ENCODE results near the gene OR6S1. TPM values are rescaled to one million over a fixed set of nuclear protein-coding genes. Genes with fewer than 3 reads are reported as not detected.
A peak's percentile ranks its signal among the peaks of the same experiment; 100 is the strongest.

OR6S1 gene
- total and polyA plus RNA-seq, 2 donors = not detected

DNA sequence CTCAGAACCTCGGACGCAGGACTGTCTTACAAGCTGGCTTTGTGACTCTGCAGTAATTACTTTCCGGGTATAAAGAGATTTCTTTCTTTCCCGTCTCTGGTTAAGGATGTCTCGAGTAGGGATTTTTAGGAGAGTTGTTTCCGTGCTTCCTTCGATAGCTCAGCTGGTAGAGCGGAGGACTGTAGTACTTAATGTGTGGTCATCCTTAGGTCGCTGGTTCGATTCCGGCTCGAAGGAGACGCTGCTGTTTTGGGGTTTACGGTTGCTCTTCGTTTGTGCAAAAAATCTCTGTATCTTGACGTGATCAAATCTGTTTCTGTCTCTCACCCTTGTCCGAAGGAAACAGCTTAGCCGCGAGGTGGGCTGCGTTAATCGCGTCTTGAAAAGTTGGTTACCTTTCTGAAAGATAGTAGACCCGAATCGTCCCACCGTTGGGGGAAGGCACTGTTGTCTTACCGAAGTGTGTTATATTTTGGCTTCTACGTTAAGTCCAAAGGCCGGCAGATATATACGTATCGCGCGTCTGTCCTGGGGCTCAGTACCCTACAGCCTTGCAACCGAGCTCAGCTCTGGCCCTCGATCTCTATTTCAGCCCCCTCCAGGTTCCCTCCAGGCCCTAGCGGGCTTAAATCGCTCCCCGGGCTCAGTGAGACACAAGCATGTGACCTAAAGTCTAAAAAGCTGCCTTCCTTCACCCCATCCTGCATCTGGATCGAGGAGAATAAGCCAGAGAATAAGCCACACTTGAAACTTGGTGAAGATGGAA lies 41.8 kb upstream of the OR6S1 start:
- Histone ChIP-seq H3K36me3 (ENCODE audit: control insufficient read depth in 2 of 2, insufficient read depth in 2 of 2, low read length in 1 of 2) (no peaks in the 10 kb centered on the region), H3K27ac (ENCODE audit: low read depth in 1 of 2, low read length in 1 of 2) (peak overlapping the region; percentile 93 to 99), H3K9me3 (ENCODE audit: control insufficient read depth in 2 of 2, insufficient read depth in 1 of 2, low read length in 1 of 2) (no peaks in the 10 kb centered on the region), H3K4me1 (ENCODE audit: control insufficient read depth in 2 of 2, insufficient read depth in 2 of 2, low read length in 2 of 2) (peaks cover 17 to 35% of the 10 kb centered on the region in 2 donors), H3K4me3 (ENCODE audit: low read length in 2 of 2) (peak overlapping the region; percentile 74 to 82), H3K27me3 (ENCODE audit: control insufficient read depth in 2 of 2, insufficient read depth in 1 of 2, low read length in 1 of 2) (peaks cover 0 to 15% of the 10 kb centered on the region in 2 donors)
- DNase-seq (ENCODE audit: low read depth in 6 of 9, low spot score in 9 of 9) = peak; percentile 61 to 90 (median 71)
- under 1% methylated on average over 38 of the region's 38 CpGs for WGBS

GRCh38 chr14:20682435-20683124 lies 41.1 kb upstream of the OR6S1 start:
- DNase-seq (ENCODE audit: low read depth in 6 of 9, low spot score in 9 of 9) = peak; percentile 50 to 90 (median 67)
- under 1% methylated on average over 40 of the region's 40 CpGs for WGBS
- Histone ChIP-seq H3K4me1 (ENCODE audit: control insufficient read depth in 2 of 2, insufficient read depth in 2 of 2, low read length in 2 of 2) (peaks cover 17 to 35% of the 10 kb centered on the region in 2 donors), H3K9me3 (ENCODE audit: control insufficient read depth in 2 of 2, insufficient read depth in 1 of 2, low read length in 1 of 2) (no peaks in the 10 kb centered on the region), H3K27me3 (ENCODE audit: control insufficient read depth in 2 of 2, insufficient read depth in 1 of 2, low read length in 1 of 2) (peaks cover 0 to 15% of the 10 kb centered on the region in 2 donors), H3K27ac (ENCODE audit: low read depth in 1 of 2, low read length in 1 of 2) (peak overlapping the region; percentile 93 to 99), H3K4me3 (ENCODE audit: low read length in 2 of 2) (peak overlapping the region; percentile 74 to 82), H3K36me3 (ENCODE audit: control insufficient read depth in 2 of 2, insufficient read depth in 2 of 2, low read length in 1 of 2) (no peaks in the 10 kb centered on the region)

DNA sequence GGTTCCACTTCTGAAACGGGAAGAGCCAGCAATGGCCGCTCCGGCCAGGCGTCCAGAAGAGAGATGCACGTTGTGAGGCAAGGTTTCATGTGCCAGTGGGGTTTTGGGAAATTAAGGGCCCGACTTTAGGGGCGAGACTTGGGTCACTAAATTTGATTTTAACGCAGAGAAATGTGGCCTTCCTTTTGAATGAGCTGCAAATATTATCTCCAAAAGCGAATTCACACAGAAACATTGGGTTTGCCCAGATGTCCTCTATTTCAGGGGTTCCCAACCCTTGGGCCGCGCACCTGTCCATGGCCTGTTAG lies 40.6 kb upstream of the OR6S1 start:
- Histone ChIP-seq H3K27me3 (ENCODE audit: control insufficient read depth in 2 of 2, insufficient read depth in 1 of 2, low read length in 1 of 2) (peaks cover 0 to 15% of the 10 kb centered on the region in 2 donors), H3K9me3 (ENCODE audit: control insufficient read depth in 2 of 2, insufficient read depth in 1 of 2, low read length in 1 of 2) (no peaks in the 10 kb centered on the region), H3K4me1 (ENCODE audit: control insufficient read depth in 2 of 2, insufficient read depth in 2 of 2, low read length in 2 of 2) (peaks cover 17 to 35% of the 10 kb centered on the region in 2 donors), H3K4me3 (ENCODE audit: low read length in 2 of 2) (peak overlapping the region; percentile 74 to 82), H3K27ac (ENCODE audit: low read depth in 1 of 2, low read length in 1 of 2) (peak overlapping the region; percentile 93 to 99), H3K36me3 (ENCODE audit: control insufficient read depth in 2 of 2, insufficient read depth in 2 of 2, low read length in 1 of 2) (no peaks in the 10 kb centered on the region)
- 2% methylated on average over 11 of the region's 11 CpGs for WGBS
- DNase-seq (ENCODE audit: low read depth in 6 of 9, low spot score in 9 of 9) = no peak

DNA sequence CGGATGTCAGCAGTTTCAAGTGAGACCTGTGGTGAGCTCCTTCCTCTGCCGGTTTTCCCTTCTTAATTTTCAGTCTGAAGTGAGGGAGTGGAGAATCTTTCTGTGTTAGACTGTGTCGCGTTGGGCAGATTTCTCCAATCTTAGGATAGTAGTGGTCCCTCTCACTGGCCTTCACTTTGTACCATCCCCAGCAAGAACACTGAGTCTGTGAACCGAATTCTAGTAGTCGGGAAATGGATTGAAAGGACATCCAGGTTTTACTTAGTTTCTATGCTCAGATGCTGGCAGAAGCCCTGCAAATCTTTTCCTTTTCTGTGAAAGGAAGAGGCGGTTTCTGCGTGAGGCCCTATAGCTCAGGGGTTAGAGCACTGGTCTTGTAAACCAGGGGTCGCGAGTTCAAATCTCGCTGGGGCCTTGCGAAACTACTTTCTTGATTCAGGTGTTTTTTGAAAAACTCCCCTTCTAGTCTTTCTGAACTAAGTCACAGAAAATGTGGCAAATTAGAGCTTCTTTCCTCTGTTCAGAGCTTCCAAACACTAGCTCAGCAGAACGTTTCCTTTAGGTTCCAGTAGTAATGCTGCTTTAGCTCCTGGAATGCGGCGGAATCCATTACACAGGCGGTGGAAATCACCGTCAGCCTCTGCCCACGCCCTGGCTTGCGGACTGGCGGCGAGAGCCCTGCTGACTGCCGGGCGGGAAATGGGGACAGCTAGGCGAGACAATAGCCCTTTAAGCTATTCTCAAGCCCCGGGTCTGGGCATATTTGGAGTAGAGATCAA lies 40.0 kb upstream of the OR6S1 start:
- peaks cover 17 to 35% of the 10 kb centered on the region in 2 donors for H3K4me1 ChIP-seq (ENCODE audit: control insufficient read depth in 2 of 2, insufficient read depth in 2 of 2, low read length in 2 of 2)
- H3K27me3 ChIP-seq (ENCODE audit: control insufficient read depth in 2 of 2, insufficient read depth in 1 of 2, low read length in 1 of 2) = peaks cover 0 to 15% of the 10 kb centered on the region in 2 donors
- 1% methylated on average over 25 of the region's 25 CpGs for WGBS
- no peaks in the 10 kb centered on the region for H3K9me3 ChIP-seq (ENCODE audit: control insufficient read depth in 2 of 2, insufficient read depth in 1 of 2, low read length in 1 of 2)
- no peaks in the 10 kb centered on the region for H3K36me3 ChIP-seq (ENCODE audit: control insufficient read depth in 2 of 2, insufficient read depth in 2 of 2, low read length in 1 of 2)
- peak; percentile 69 to 93 (median 82) for DNase-seq (ENCODE audit: low read depth in 6 of 9, low spot score in 9 of 9)
- peak overlapping the region; percentile 74 to 82 for H3K4me3 ChIP-seq (ENCODE audit: low read length in 2 of 2)
- H3K27ac ChIP-seq (ENCODE audit: low read depth in 1 of 2, low read length in 1 of 2) = peak overlapping the region; percentile 93 to 99

DNA sequence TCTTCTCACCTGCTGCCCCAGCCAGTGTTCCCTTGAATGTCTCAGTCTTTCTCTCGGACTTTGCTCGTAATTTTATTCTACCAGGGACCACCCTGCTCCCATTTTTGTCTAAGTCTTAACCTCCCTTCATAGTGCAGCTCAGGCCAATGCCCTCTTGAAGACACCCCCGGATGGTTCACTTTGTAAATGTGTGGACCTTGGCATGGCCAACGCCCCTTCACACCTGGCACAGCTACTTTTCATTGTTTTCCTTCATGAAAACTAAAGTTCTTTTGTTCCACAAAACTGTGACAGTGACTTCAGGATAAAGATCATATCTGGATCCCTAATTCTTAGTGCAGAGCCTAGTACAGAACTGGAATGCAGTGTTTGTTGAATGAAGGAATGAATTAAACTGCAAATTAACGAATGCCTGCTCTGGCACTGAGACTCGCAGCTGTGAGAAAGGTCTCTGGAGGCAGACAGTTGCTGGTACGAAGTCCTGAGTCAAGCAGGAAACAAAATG lies 39.4 kb upstream of the OR6S1 start:
- no peak for DNase-seq (ENCODE audit: low read depth in 6 of 9, low spot score in 9 of 9)
- no peaks in the 10 kb centered on the region for H3K9me3 ChIP-seq (ENCODE audit: control insufficient read depth in 2 of 2, insufficient read depth in 1 of 2, low read length in 1 of 2)
- peaks cover 17 to 35% of the 10 kb centered on the region in 2 donors for H3K4me1 ChIP-seq (ENCODE audit: control insufficient read depth in 2 of 2, insufficient read depth in 2 of 2, low read length in 2 of 2)
- H3K36me3 ChIP-seq (ENCODE audit: control insufficient read depth in 2 of 2, insufficient read depth in 2 of 2, low read length in 1 of 2) = no peaks in the 10 kb centered on the region
- peaks cover 0 to 15% of the 10 kb centered on the region in 2 donors for H3K27me3 ChIP-seq (ENCODE audit: control insufficient read depth in 2 of 2, insufficient read depth in 1 of 2, low read length in 1 of 2)
- H3K27ac ChIP-seq (ENCODE audit: low read depth in 1 of 2, low read length in 1 of 2) = peak overlapping the region; percentile 93 to 99
- WGBS = 17% methylated on average over 7 of the region's 7 CpGs
- H3K4me3 ChIP-seq (ENCODE audit: low read length in 2 of 2) = peak overlapping the region; percentile 74 to 82

DNA sequence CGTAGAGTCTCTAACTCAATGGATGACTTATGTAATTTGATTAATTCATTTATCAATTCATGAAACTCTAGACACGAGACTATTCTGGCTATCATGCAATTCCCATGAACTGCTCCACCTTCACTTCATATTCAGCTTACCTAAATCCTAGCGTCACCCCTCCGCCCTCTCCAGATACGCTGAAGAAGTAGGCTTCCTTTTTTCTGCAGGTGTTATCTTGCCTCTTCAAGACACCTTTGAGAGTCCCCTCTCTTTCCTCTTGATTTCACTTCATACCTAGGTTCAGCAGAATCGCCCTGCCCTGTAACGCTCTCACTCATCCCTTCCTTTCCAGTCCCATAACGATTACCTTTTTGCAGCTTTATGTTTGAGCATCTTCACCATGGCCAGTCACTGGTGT lies 38.9 kb upstream of the OR6S1 start:
- DNase-seq (ENCODE audit: low read depth in 6 of 9, low spot score in 9 of 9) = no peak
- Histone ChIP-seq H3K4me1 (ENCODE audit: control insufficient read depth in 2 of 2, insufficient read depth in 2 of 2, low read length in 2 of 2) (peaks cover 17 to 35% of the 10 kb centered on the region in 2 donors), H3K36me3 (ENCODE audit: control insufficient read depth in 2 of 2, insufficient read depth in 2 of 2, low read length in 1 of 2) (no peaks in the 10 kb centered on the region), H3K27ac (ENCODE audit: low read depth in 1 of 2, low read length in 1 of 2) (no peak overlapping the region), H3K27me3 (ENCODE audit: control insufficient read depth in 2 of 2, insufficient read depth in 1 of 2, low read length in 1 of 2) (peaks cover 0 to 15% of the 10 kb centered on the region in 2 donors), H3K9me3 (ENCODE audit: control insufficient read depth in 2 of 2, insufficient read depth in 1 of 2, low read length in 1 of 2) (no peaks in the 10 kb centered on the region), H3K4me3 (ENCODE audit: low read length in 2 of 2) (no peak overlapping the region)
- 68% methylated on average over 8 of the region's 8 CpGs for WGBS

DNA sequence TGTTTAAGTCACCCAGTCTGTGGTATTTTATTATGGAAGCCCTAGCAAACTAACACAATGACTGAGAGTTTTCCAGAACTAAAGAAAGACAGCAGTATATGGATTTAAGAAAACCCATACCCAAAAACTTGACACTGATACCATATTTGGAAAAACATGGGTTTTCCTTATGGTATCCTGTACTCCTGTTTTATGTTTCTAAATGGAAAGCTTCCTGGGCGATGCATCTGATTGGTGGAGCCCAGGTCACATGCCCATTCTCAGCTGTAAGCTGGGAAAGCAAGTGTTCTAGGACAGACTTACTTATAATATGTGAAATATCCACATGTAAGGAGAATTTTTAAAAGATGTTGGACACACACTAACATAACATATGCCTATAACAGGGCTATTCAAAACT lies 38.4 kb upstream of the OR6S1 start:
- Histone ChIP-seq H3K27me3 (ENCODE audit: control insufficient read depth in 2 of 2, insufficient read depth in 1 of 2, low read length in 1 of 2) (peaks cover 0 to 13% of the 10 kb centered on the region in 2 donors), H3K27ac (ENCODE audit: low read depth in 1 of 2, low read length in 1 of 2) (no peak overlapping the region), H3K36me3 (ENCODE audit: control insufficient read depth in 2 of 2, insufficient read depth in 2 of 2, low read length in 1 of 2) (no peaks in the 10 kb centered on the region), H3K9me3 (ENCODE audit: control insufficient read depth in 2 of 2, insufficient read depth in 1 of 2, low read length in 1 of 2) (no peaks in the 10 kb centered on the region), H3K4me1 (ENCODE audit: control insufficient read depth in 2 of 2, insufficient read depth in 2 of 2, low read length in 2 of 2) (peaks cover 17 to 35% of the 10 kb centered on the region in 2 donors), H3K4me3 (ENCODE audit: low read length in 2 of 2) (no peak overlapping the region)
- WGBS = 99% methylated on average over 1 of the region's 1 CpG
- DNase-seq (ENCODE audit: low read depth in 6 of 9, low spot score in 9 of 9) = no peak

- Histone ChIP-seq H3K9me3 (ENCODE audit: control insufficient read depth in 2 of 2, insufficient read depth in 1 of 2, low read length in 1 of 2) (no peaks in the 10 kb centered on the region), H3K27ac (ENCODE audit: low read depth in 1 of 2, low read length in 1 of 2) (no peak overlapping the region), H3K4me3 (ENCODE audit: low read length in 2 of 2) (no peak overlapping the region), H3K36me3 (ENCODE audit: control insufficient read depth in 2 of 2, insufficient read depth in 2 of 2, low read length in 1 of 2) (no peaks in the 10 kb centered on the region), H3K4me1 (ENCODE audit: control insufficient read depth in 2 of 2, insufficient read depth in 2 of 2, low read length in 2 of 2) (peaks cover 8 to 9% of the 10 kb centered on the region in 2 donors), H3K27me3 (ENCODE audit: control insufficient read depth in 2 of 2, insufficient read depth in 1 of 2, low read length in 1 of 2) (no peaks in the 10 kb centered on the region)
- no peak for DNase-seq (ENCODE audit: low read depth in 6 of 9, low spot score in 9 of 9)
- WGBS = 86% methylated on average over 2 of the region's 2 CpGs
These were observed 34.6 kb upstream of the OR6S1 start for GRCh38 chr14:20676072-20676471.

All from thymus (tissue), 11 donors.